ENCODE data around the gene RAB3IP. TPM values are rescaled to one million over a fixed set of nuclear protein-coding genes. Genes with fewer than 3 reads are reported as not detected.
A peak's percentile ranks its signal among the peaks of the same experiment; 100 is the strongest.

Gene RAB3IP
- total RNA-seq, 1 donor from 2014 or later, result 28.5 TPM

DNA sequence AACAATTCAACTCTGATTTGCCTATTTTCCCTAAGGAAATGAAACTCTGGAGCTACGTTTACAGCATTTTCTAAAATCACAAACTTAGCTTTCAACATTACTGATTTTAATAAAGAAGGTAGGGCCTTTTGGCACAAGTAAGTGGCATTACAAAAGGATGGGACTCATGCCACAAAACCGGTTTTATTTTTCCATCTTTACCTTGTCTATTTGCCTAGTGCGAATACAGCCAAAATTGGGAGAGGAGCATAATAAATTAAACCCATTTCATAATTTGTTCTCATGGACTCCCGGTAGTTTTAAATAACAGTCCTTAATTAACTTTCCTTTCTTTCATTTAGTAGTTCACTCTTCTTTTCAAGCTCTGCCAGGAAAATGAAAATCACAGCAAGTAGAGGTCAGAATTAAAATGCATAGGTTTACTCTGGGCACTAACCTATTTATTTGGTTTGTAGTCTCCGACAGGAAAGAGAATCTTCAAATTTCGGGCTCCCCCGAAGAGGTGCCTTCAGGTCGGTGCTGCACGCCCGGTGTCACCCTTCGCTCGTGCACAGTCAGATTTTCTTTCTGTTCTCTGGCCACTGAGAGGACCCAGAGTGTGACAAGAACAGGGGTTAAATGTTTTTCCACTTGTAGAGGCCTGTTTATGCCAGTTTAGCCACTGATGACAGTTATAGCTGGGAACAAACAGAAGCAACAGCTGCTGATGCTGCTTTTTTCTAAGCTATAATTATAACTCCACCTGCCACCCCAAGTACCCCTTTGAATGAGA lies 39.7 kb upstream of the RAB3IP start, which contains the start of gene BEST3:
Gene BEST3 (minus strand): TSS at position 535 of the 772 bp plus-strand sequence. CDS start 1,505 bp downstream, outside the sequence.
- no peak for TF ChIP-seq CTCF (IDR thresholded peaks at IDR 0.05; ENCODE audit: unreplicated experiment)
- no peaks in the 10 kb centered on the region for H3K9me3 Mint-ChIP-seq
- no peak within 1 kb of the TSS for H3K27ac Mint-ChIP-seq

GRCh38 chr12:69701826-69702225 lies 36.8 kb upstream of the RAB3IP start:
- Mint-ChIP-seq H3K9me3 (peaks cover 3% of the 10 kb centered on the region), H3K36me3 (no peaks in the 10 kb centered on the region), H3K27ac (no peak overlapping the region), H3K4me1 (no peaks in the 10 kb centered on the region), H3K27me3 (ENCODE audit: low read depth) (no peaks in the 10 kb centered on the region), H3K4me3 (no peak overlapping the region)
- TF ChIP-seq CTCF (IDR thresholded peaks at IDR 0.05; ENCODE audit: unreplicated experiment), result no peak
- DNase-seq (ENCODE audit: low spot score in 2 of 2, unreplicated experiment in 2 of 2), result no peak

More for the DNA sequence above, 39.7 kb upstream of the RAB3IP start, which contains the start of gene BEST3:
- Mint-ChIP-seq H3K4me1 (no peaks in the 10 kb centered on the region), H3K27me3 (ENCODE audit: low read depth) (no peaks in the 10 kb centered on the region), H3K36me3 (no peaks in the 10 kb centered on the region), H3K4me3 (no peak within 1 kb of the TSS)
- DNase-seq (ENCODE audit: low spot score in 2 of 2, unreplicated experiment in 2 of 2), result no peak

- Mint-ChIP-seq H3K4me3 (no peak overlapping the region), H3K36me3 (no peaks in the 10 kb centered on the region), H3K27ac (no peak overlapping the region), H3K4me1 (no peaks in the 10 kb centered on the region), H3K9me3 (peaks cover 3% of the 10 kb centered on the region), H3K27me3 (ENCODE audit: low read depth) (no peaks in the 10 kb centered on the region)
- no peak for DNase-seq (ENCODE audit: low spot score in 2 of 2, unreplicated experiment in 2 of 2)
- TF ChIP-seq CTCF (IDR thresholded peaks at IDR 0.05; ENCODE audit: unreplicated experiment), result no peak
Measured at GRCh38 chr12:69703146-69703642, 35.5 kb upstream of the RAB3IP start.

- Mint-ChIP-seq H3K36me3 (no peaks in the 10 kb centered on the region), H3K4me3 (no peak overlapping the region), H3K4me1 (no peaks in the 10 kb centered on the region), H3K27ac (no peak overlapping the region), H3K9me3 (peaks cover 10% of the 10 kb centered on the region), H3K27me3 (ENCODE audit: low read depth) (no peaks in the 10 kb centered on the region)
- no peak for DNase-seq (ENCODE audit: low spot score in 2 of 2, unreplicated experiment in 2 of 2)
- TF ChIP-seq CTCF (IDR thresholded peaks at IDR 0.05; ENCODE audit: unreplicated experiment), result no peak
Measured at GRCh38 chr12:69704357-69704756, 34.3 kb upstream of the RAB3IP start.

DNA sequence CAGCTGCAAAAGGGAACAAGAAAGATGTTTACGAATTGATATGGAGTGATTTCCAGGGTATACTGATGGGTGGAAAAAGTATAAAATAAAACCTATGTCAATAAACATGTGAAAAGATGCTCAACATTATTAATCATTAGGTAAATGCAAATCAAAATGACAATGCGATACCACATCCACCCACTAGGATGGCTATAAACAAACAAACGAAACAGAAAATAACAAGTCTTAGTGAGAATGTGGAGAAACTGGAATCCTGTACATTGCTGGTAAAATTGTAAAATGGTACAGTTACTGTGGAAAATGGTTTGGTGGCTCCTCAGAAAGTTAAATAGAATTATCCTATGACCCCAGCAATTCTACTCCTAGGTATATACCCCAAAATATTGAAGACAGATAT lies 30.0 kb upstream of the RAB3IP start:
- peaks cover 19% of the 10 kb centered on the region for H3K4me1 Mint-ChIP-seq
- peaks cover 10% of the 10 kb centered on the region for H3K9me3 Mint-ChIP-seq
- H3K36me3 Mint-ChIP-seq, result no peaks in the 10 kb centered on the region
- no peak for DNase-seq (ENCODE audit: low spot score in 2 of 2, unreplicated experiment in 2 of 2)
- H3K27ac Mint-ChIP-seq, result no peak overlapping the region
- no peaks in the 10 kb centered on the region for H3K27me3 Mint-ChIP-seq (ENCODE audit: low read depth)
- H3K4me3 Mint-ChIP-seq, result no peak overlapping the region
- TF ChIP-seq CTCF (IDR thresholded peaks at IDR 0.05; ENCODE audit: unreplicated experiment), result peak; percentile 67

Measured in mesothelial cell of epicardium (in vitro differentiated cells).